HG02798 (cell line): ENCODE measurements around the gene HIPK4.
"Not testable (repeated sequence)": the region's sequence is repeated elsewhere in the genome, so short reads cannot be mapped to it uniquely, and the experiment has no call there.

ENCODE experiments used
- ATAC-seq: cut with Tn5 transposase; IDR thresholded peaks from one replicate; pipeline ENCODE4 v1.9.1; 2021; ENCODE audit warnings: mild to moderate bottlenecking; ENCODE audit not compliant: unreplicated experiment, poor library complexity

The HIPK4 gene

DNA sequence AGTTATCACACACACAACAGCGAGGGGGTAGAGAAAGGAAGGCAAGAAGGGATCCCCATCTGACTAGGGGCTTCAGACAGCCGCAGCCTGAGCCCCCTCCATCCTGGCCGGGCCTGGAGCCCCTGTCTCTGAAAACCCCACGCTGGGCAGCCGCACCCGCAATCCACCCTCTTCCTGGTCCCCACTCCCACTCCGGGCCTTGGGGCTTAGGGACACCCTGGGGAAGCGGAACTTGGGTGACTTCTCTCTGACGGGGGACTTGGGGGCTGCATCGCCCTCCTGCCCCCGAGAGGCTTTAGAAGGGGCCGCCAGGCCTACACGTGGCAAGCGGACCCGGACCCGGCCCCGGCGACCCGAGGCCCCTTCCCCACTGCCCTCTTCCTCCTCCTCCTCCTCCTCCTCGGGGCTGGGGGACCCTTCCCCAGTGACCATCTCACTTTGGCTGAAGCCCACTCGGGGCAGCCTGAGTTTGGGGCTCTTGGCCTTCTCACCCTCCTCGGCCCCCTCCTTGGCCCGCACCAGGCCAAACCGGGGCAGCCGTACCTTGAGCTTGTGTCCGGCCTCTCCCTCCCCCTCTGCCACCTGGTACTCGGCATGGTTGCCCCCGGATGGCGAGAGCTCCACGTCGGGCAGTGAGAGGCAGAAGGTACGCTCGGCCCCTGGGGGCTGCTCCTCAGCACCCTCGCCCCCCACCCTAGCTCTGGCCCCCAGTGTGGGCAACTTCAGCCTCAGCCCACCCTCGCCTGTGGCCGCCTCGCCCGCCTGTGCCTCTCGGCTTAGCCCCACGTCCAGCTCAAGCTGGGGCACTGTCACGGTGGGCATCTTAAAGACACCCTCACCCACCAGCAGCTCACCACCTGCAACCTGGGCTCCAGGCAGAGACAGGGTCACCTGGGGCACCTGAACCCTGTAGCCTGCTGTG is 4.2 kb upstream of the HIPK4 start:
- no peak for ATAC-seq

DNA sequence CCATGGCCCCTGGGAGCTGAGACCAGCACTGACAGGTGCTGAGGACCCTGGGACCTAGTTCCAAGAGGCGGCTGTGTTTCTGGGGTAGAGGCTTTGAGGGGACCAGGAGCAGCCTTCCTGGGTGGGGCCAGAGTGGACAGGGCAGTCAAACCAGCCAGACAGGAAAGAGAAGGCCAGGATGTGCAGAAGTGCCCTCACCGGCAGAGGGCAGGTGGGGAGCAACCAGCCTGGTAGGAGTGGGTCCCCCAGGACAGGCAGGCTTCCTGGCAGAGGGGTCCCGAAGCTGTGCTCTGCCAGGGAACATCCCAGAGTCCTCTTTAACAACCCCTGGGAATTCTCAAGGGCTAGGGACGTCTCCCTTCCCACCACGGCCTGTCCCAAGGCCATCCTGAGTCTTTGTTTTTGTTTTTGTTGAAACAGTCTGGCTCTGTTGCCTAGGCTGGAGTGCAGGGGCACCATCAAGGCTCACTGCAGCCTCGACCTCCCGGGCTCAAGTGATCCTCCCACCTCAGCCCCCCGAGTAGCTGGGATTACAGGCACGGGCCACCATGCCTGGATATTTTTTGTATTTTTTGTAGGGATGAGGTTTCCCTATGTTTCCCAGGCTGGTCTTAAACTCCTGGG is 3.0 kb upstream of the HIPK4 start:
- no peak for ATAC-seq

DNA sequence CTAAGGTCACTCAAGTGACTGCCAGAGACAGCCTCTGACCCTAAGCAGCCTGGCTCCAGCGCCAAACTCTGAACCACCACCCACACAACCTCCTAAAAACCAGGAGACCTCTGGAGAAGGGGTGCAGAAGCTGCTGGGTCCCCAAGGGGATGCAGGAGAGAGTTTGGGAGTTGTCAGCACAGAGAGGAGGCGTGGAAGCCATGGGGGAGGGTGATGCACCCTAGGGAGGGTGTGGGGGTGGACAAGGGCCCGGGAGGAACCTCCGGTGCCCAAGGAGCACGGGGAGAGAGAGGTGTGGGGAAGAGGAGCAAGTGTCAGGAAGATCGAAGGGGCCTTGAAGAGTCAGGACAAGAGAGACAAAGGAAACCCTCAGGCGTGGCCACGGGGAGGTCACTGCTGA is 2.1 kb upstream of the HIPK4 start:
- no peak for ATAC-seq

DNA sequence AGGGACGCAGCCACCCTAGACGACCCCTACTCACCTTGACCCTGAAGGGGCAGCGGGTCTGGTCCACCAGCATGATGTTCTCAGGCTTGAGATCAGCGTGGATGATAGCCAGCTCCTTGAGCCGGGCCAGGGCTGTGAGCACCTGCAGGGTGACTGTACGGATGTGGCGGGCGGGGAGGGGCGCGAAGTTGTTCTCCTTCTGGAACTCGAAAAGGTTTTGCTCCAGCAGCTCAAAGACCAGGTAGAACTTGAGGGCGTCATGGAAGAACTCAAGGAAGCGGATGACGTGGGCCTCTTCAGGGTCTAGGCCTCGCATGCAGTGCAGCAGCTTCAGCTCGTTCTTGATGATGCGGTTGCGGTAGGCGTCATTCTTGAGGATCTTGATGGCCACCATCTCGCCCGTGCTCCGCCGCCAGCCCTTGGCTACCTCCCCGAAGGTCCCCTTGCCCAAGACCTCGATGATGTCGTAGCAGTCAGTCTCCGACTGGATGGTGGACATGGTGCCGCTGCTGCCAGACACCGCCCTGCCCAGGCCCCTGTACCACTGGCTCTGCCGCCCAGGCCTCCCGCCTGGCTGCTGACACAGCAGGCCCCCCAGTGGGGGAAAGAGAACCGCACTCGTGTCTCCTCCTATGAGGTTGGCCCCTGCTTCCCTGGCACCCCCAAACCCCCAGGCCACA is 437 bp downstream of the HIPK4 start:
- ATAC-seq = no peak

DNA sequence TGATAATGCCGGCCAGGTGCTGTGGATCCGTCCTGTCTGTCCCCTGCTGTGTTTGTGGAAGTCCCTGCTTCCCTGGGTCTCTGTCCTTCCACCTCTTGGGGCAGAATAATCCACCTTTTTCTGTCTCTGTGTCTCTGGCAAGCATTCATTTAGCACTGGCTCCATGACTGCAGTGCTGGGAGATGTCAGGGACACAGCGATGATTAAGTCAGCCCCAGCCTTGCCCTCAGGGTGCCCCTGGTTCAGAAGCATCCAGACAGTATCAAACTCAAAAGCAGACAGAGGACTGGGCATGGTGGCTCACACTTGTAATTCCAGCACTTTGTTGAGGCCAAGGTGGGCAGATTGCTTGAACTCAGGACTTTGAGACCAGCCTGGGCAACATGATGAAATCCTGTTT is 1.5 kb downstream of the HIPK4 start:
- ATAC-seq = no peak

DNA sequence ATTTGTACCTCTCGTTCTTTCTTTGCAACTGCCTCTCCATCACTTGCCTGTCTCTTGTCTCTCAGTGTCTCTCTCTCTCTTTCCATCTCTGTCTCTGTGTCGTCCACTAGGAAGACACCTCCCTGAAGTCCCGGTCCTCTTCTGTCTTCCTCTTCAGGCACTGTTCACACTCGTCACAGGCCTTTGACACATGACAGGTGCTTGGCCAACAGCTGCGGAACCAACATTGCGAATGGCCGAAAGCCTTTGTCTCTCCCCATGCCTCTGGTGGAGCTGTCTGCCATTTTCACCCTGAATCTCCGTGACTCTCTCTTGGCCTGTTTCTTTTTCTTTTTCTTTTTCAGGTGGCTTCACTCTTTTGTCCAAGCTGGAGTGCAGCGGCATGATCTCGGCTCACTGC is 2.8 kb downstream of the HIPK4 start:
- ATAC-seq = no peak

DNA sequence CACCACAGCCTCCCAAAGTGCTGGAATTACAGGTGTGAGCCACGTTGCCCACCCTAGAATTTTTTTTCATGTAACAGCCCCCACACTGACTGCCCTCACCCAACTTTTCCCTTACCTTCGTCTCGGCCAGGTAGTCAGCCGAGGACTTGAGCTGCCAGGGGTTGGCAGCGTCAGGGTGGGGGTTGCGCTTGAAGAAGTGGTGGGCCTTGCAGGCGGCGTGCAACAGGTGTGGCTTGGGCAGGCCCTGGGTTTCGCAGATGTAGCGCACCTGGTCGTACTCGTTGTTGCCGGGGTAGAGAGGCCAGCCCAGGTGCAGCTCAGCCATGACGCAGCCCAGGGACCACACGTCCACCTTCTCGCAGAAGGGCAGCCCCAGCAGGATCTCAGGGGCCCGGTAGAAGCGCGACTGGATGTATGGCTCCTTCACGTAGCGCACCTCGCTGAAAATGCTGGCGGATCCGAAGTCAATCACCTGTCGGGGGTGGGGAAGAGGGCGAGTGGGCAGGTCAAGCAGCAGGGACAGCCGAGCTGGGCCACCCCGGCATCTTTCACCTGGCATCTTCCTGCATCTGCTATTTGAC is 6.2 kb downstream of the HIPK4 start:
- ATAC-seq = no peak

DNA sequence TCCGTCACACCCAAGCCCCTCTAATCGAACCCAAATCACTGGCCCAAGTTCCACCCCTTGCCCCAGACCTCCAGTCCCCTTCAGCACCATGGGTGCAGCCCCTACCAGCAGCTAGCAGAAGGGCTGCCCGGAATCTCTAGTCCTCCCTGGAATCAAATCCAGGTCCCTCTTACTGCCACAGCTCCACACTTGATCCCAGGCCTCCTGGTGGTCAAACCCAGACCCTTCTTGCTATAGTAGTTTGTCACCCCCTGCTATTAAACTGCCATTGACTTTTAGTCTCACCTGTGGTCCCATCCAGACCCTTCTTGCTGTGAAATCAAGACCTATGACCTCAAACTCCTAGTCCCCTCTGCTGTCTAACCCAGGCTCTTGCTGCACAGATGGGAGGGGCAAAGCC is 8.7 kb downstream of the HIPK4 start:
- ATAC-seq = no peak

DNA sequence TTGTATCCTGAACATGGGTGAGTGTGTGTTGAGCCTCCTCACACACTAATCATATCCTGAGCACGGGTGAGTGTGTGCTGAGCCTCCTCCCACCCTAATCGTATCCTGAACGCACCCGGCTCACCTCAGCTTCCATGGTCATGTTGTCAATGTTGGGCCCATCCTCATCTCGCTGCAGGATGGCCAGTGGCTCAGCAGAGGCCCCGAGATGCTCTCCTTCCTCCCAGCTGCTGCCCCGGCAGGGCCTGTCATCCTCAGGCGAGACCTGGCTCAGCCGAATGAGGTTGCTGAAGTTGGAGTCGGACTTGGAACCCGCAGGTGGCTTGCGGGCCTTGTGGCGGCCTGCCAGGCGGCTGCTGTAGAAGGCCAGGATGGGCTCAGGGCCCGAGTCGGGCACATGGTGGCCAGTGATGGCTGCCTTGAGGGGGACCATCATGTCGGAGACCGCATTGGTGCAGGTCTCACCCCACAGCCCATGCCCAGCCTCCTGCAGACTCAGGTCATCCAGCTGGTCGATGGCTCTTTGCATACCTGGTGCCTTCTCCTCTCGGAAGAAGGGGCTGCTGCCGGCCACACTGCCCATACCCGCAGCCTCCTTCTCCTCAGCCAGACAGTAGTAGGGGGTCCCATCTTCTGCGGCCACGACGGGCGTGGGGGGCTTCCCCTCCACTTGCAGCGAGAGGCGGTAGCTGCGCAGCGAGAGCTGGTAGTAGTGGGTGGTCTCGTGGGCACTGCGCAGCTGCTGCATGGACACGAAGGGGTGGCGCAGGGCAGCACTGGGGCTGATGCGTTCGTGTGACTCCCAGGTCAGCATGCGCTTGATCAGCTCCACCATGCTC is 9.6 kb downstream of the HIPK4 start:
- ATAC-seq = no peak

DNA sequence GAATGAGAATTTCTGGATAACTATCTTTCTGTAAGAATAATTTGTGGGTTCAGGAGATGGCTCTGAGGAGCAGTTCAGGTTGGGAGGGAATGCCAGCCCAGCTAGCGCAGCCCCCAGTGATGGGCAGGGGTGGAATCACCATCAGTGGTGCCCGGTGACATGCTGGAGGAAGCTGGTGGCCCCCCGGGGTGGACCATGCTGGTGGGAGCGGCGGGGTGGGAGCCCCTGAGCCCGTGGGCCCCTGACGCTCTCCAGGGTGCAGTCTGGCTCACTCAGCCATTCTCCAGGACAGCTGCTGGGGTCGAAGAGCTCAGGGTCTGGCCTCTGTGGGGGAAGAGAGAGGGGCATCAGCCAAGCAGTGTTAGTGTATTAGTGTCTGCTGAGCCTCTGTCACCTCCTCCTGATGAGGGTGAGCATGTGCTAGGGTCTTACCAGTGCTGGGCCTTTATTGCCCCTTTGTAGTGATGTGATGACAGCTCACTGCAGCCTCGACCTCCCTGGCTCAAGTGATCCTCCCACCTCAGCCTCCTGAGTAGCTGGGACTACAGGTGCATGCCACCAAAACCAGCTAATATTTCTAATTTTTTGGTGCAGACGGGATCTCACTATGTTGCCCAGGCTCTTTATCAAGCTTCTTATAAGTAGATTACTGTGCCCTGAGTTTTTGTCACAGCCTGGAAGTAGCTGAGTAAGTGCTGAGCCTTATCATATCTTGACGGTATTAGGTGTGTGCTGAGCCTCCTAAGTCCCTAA is 10.4 kb downstream of the HIPK4 start:
- no peak for ATAC-seq

DNA sequence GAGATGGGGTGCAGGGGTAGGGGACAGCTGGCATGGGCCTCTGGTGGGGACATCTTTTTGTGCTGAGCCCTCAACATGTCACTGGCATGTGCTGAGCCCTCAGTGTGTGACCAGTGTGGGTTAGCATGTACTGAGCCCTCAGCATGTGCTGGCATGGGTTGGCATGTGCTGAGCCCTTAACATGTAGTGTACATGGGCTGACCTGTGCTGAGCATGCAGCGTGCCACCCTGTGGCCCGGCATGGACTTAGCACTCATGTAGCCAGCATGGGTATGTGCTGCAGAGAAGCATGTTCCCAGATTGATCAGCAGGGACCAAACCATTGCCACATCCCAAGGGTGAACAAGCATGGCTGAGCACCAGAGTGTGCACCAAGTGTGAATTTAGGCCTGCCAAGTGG is 11.5 kb downstream of the HIPK4 start:
- no peak for ATAC-seq

DNA sequence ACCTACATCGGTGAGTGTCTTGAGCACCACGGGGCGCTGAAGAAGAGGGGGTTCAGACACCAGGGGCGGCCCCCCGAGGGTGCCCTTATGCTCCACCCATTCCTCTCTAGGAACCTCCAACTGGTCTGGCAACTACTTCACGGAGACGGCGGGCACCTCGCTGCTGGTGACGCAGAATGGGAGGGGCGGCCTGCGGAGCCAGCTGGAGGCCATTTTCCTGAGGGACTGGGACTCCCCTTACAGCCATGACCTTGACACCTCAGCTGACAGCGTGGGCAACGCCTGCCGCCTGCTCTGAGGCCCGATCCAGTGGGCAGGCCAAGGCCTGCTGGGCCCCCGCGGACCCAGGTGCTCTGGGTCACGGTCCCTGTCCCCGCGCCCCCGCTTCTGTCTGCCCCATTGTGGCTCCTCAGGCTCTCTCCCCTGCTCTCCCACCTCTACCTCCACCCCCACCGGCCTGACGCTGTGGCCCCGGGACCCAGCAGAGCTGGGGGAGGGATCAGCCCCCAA is 12.1 kb downstream of the HIPK4 start:
- ATAC-seq = no peak

DNA sequence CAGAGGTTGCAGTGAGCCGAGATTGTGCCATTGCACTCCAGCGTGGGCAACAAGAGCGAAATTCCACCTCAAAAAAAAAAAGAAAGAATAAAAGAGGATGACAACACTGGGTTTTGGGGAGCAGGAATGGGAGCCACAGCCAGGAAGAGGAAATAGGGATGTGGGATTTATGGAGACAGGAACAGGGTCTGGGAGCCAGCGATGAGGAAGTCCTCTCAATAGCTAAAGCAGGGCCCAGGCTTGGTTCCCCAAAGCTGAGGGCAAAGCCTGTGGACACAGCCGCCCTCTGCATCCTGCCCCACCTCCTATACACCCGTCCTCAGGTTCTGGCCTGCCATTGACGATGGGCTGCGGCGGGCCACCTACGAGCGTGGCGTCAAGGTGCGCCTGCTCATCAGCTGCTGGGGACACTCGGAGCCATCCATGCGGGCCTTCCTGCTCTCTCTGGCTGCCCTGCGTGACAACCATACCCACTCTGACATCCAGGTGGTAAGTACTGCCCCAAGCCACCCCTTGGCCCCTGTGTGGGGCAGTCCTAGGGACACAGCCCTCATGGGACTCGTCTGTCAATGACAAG is 13.6 kb downstream of the HIPK4 start:
- no peak for ATAC-seq

DNA sequence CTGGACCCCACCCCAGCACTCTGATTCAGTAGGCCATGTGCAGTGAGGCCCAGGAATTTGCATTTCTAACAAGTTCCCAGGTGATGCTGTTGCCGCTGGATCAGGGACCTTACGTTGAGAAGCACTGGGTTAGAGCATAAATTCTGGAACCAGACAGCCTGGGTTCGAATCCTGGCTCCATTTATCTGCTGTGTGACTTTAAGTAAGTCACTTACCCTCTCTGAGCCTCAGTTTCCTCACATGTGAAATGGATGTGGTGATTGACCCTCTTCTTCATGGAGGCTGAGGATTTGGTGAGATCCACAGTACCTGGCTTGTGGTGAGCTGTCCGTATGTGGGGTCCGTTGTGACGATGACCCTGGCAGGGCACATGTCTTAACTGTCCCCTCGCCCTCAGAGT is 15.9 kb downstream of the HIPK4 start:
- ATAC-seq = no peak

DNA sequence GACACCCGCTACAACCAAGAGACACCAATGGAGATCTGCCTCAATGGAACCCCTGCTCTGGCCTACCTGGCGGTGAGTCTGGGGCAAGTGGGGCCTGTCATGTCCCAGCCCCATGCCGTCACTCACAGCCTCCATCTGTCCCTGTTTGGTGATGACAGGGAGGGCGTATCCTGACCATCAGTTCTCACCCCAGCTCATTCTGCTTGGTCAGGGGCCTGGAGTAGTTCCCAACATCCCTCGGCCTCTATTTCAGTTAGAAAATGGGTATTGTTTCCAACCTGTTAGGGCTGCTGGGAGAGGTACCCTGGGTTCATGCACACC is 18.2 kb downstream of the HIPK4 start:
- no peak for ATAC-seq

DNA sequence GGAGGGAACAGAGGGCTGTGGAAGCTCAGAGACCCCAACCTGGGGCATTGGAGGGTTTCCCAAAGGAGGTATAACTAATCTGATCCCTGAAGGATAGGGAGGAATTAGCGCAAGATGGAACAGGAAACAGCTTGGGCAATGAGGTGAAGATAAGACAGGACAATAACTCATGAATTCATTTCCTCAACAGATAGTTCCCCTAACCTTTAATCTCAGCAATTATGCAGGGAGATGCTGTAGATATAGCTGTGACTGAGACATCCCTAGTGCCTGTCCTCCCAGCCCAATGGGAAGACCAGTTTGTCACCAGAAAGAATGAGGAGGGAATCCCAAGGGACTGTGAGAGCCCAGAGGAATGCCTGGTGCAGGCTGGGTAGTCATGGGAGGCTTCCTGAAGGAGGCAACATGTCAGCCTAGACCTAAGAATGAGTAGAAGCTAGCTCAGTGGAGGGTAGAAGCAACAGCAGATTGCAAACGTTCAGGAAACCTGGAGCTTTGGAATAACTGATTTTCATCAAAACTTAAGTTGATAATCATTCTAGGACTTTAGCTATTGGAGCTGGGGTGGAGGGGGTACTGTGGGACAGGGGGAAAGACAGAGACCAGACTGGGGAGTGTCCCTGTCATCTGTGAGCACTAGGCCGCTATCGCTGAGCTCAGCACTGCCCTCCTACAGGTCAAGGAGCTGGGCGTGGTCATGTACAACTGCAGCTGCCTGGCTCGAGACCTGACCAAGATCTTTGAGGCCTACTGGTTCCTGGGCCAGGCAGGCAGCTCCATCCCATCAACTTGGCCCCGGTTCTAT is 18.8 kb downstream of the HIPK4 start:
- ATAC-seq = no peak

DNA sequence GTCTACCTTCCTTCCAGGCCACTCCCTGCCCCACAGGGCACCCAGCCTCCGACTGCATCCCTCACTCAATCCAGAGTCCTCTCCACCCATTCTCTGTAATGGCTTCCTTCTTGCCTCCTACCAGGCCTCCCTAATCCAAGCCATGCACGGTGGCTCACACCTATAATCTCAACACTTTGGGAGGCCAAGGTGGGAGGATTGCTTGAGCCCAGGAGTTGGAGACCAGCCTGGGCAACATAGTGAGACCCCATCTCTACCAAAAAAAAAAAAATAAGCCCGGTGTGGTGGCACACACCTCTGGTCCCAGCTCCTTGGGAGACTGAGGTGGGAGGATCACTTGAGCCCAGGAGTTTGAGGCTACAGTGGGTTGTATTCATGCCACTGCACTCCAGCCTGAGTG is 19.7 kb downstream of the HIPK4 start:
- ATAC-seq = not testable (repeated sequence)

DNA sequence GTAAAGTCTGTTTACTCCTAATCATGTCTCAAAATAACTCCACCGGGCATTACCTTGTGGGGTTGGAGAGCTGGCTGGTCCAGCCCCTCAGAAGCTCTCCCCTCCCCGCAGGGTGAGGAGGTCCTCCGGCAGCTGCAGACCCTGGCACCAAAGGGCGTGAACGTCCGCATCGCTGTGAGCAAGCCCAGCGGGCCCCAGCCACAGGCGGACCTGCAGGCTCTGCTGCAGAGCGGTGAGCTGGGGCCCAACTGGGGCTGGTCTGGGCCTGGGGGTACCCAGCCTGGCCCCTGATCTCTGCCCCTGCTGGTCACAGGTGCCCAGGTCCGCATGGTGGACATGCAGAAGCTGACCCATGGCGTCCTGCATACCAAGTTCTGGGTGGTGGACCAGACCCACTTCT is 20.2 kb downstream of the HIPK4 start:
- ATAC-seq = no peak
